Measurements from ENCODE around the gene PLAGL2. TPM values are rescaled to one million over a fixed set of nuclear protein-coding genes. Genes with fewer than 3 reads are reported as not detected.

The PLAGL2 gene
- total and polyA plus RNA-seq, 2 of the 8 experiments (the other 6 are each of a cell fraction or from before 2014, with no cell fraction given) = 20.6 to 25.4 TPM

- H4K91ac ChIP-seq (replicated peaks; ENCODE audit: insufficient read length, low read length) = no peak overlapping the region
- peaks cover 13% of the 10 kb centered on the region for H3K79me1 ChIP-seq (ENCODE audit: low read depth, low read length)
- no peak overlapping the region for H2AFZ ChIP-seq (ENCODE audit: low read length)
- peak overlapping the region; percentile 0 to 94 (median 64); a peak in 6 of 7 replicates for H3K9ac ChIP-seq (replicated peaks in 1 of 4; ENCODE audit: extremely low read depth in 1 of 4, low read depth in 3 of 4, low read length in 3 of 4)
- H3K36me3 ChIP-seq (ENCODE audit: control insufficient read depth in 2 of 4, insufficient read depth in 4 of 4, low read length in 3 of 4) = peaks cover 2 to 19% (median 12%) of the 10 kb centered on the region in 4 experiments; a peak in 5 of 8 replicates
- 91% methylated on average over 11 of the region's 13 CpGs; no CpG with 5 or more reads in 1 of the 2 experiments for WGBS, 2 experiments (ENCODE audit: extremely low coverage in 1 of 2, insufficient coverage in 1 of 2, insufficient read length in 1 of 2, insufficient replicate concordance in 2 of 2, low coverage in 1 of 2, low lambda C conversion rate in 2 of 2, missing lambda C conversion rate in 1 of 2)
- no peak overlapping the region for H3K27ac ChIP-seq (ENCODE audit: low read depth, low read length)
- ChIA-PET CTCF (ENCODE audit: partially characterized antibody) (interaction anchor here (1.2 kb wide), 1 partner anchor 14 kb away, joined by 3 read pairs; no protein-coding TSS in a partner anchor), POLR2A (ENCODE audit: partially characterized antibody) (interaction anchor here (0.6 to 1.9 kb wide), 3 partner anchors 9 to 258 kb away, joined by 4 to 6 read pairs (median 5); no protein-coding TSS in a partner anchor)
- H4K8ac ChIP-seq (ENCODE audit: extremely low read depth, insufficient read depth, low read length) = no peak overlapping the region
- no peak overlapping the region for H2BK12ac ChIP-seq (ENCODE audit: low read depth, low read length)
- no peak overlapping the region for H3K56ac ChIP-seq (replicated peaks; ENCODE audit: insufficient read length, low read depth, low read length)
- H3K79me2 ChIP-seq (ENCODE audit: control insufficient read depth in 1 of 2, insufficient read depth in 2 of 2, low read length in 2 of 2) = peaks cover 18 to 57% of the 10 kb centered on the region in 2 experiments
- H3K9me3 ChIP-seq (ENCODE audit: insufficient read depth in 2 of 2, low read depth in 1 of 2, low read length in 1 of 2) = no peaks in the 10 kb centered on the region
- H3K18ac ChIP-seq (ENCODE audit: extremely low read depth, low read length) = no peak overlapping the region
- DNase-seq (ENCODE audit: low read depth in 1 of 2, low spot score in 2 of 2) (no peak), FAIRE-seq (no peak)
- H4K5ac ChIP-seq (ENCODE audit: insufficient read length, low read depth, low read length) = no peak overlapping the region
- peaks cover 0 to 9% of the 10 kb centered on the region in 2 experiments for H4K20me1 ChIP-seq (replicated peaks in 1 of 2; ENCODE audit: control insufficient read depth in 1 of 2, insufficient read depth in 2 of 2, low read length in 2 of 2)
- no peak for TF ChIP-seq TAF7 (optimal IDR thresholded peaks at IDR 0.05; ENCODE audit: borderline replicate concordance, low read depth, low read length)
- no peak for TF ChIP-seq JUN (IDR thresholded peaks at IDR 0.05; ENCODE audit: low read depth, low read length)
- no peak for TF ChIP-seq RBBP5 (IDR thresholded peaks at IDR 0.05; ENCODE audit: borderline replicate concordance, low read depth, low read length)
- no peak for TF ChIP-seq FOSL1 (IDR thresholded peaks at IDR 0.05; ENCODE audit: insufficient read depth, low read depth, low read length)
- TF ChIP-seq EZH2 (IDR thresholded peaks at IDR 0.05; ENCODE audit: low read depth, low read length, severe bottlenecking) = no peak
- no peak for TF ChIP-seq SIN3A (conservative IDR thresholded peaks at IDR 0.05 in 1 of 2, IDR thresholded peaks at IDR 0.05 in 1 of 2; ENCODE audit: low read depth in 1 of 2, low read length in 2 of 2)
- no peak for TF ChIP-seq GABPA (IDR thresholded peaks at IDR 0.05; ENCODE audit: borderline replicate concordance, insufficient read depth, low read length)
- TF ChIP-seq SIX5 (IDR thresholded peaks at IDR 0.05; ENCODE audit: low read depth, low read length) = no peak
- TF ChIP-seq ZNF274 (IDR thresholded peaks at IDR 0.05; ENCODE audit: borderline replicate concordance, extremely low read depth, low read length) = no peak
- no peak for TF ChIP-seq SP2 (IDR thresholded peaks at IDR 0.05; ENCODE audit: low read length)
- no peak for TF ChIP-seq ASH2L (IDR thresholded peaks at IDR 0.05; ENCODE audit: low read length)
- no peaks in the 10 kb centered on the region; a peak in 2 of 7 replicates for H3K27me3 ChIP-seq (replicated peaks in 1 of 4; ENCODE audit: control insufficient read depth in 3 of 4, extremely low read depth in 1 of 4, insufficient read depth in 3 of 4, low read length in 3 of 4)
- H3K4me2 ChIP-seq (ENCODE audit: insufficient read depth in 1 of 2, low read depth in 2 of 2, low read length in 2 of 2) = peak overlapping the region; percentile 57 to 99
- H3K4me1 ChIP-seq (replicated peaks in 1 of 4; ENCODE audit: control insufficient read depth in 3 of 4, insufficient read depth in 4 of 4, low read length in 3 of 4) = peaks cover 0 to 19% (median 16%) of the 10 kb centered on the region in 4 experiments; a peak in 5 of 7 replicates
- no peak overlapping the region for H3K14ac ChIP-seq (ENCODE audit: insufficient read length)
- H2BK5ac ChIP-seq (ENCODE audit: low read depth, low read length) = no peak overlapping the region
- H2AK5ac ChIP-seq (ENCODE audit: low read depth, low read length) = no peak overlapping the region
- H3K4ac ChIP-seq (replicated peaks; ENCODE audit: insufficient read length, low read depth, low read length) = no peak overlapping the region
- no peak overlapping the region for H2BK120ac ChIP-seq (replicated peaks; ENCODE audit: low read depth, low read length)
- H2BK15ac ChIP-seq (ENCODE audit: low read length) = no peak overlapping the region
- H3K4me3 ChIP-seq (ENCODE audit: extremely low read depth in 1 of 4, insufficient read depth in 2 of 4, low read depth in 3 of 4, low read length in 4 of 4) = peak overlapping the region; percentile 53 to 99 (median 95); a peak in 7 of 8 replicates
- no peak overlapping the region for H3K23ac ChIP-seq (ENCODE audit: insufficient read length)
- no peak overlapping the region for H2BK20ac ChIP-seq (ENCODE audit: low read length)
- H3K23me2 ChIP-seq (ENCODE audit: low read depth, low read length) = peaks cover 11% of the 10 kb centered on the region; the same call in 1 of the 2 replicates
Measured at GRCh38 chr20:32208499-32209154, 1.1 kb upstream of the PLAGL2 start.

Data from H1 (cell line).